HG03025 (cell line): ENCODE measurements around the gene IKZF1.
A peak's percentile ranks its signal among the peaks of the same experiment; 100 is the strongest.

Experiments
- ATAC-seq: cut with Tn5 transposase; IDR thresholded peaks from one replicate; pipeline ENCODE4 v1.9.1; 2021; ENCODE audit warnings: mild to moderate bottlenecking, moderate library complexity; ENCODE audit not compliant: unreplicated experiment, low FRiP score

Gene IKZF1

DNA sequence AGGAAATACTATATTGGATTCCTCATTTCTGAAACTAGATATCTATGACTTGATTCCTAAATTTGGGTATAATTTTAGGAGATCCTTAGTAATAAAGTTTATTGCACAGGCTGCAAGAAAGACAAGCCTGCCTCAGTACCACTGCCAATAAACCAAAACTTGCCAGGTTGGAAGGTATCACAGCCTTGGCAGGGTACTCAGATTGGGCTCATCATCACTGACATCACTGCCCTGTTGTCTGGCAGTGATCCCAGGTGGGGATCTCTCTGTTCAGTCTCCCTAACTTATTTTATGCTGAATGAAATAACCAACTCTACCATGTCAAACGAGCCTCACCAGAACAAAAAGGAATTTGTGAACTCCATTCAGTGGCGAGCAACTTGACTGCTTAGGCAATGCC, 126.8 kb downstream of the IKZF1 start:
- no peak for ATAC-seq

DNA sequence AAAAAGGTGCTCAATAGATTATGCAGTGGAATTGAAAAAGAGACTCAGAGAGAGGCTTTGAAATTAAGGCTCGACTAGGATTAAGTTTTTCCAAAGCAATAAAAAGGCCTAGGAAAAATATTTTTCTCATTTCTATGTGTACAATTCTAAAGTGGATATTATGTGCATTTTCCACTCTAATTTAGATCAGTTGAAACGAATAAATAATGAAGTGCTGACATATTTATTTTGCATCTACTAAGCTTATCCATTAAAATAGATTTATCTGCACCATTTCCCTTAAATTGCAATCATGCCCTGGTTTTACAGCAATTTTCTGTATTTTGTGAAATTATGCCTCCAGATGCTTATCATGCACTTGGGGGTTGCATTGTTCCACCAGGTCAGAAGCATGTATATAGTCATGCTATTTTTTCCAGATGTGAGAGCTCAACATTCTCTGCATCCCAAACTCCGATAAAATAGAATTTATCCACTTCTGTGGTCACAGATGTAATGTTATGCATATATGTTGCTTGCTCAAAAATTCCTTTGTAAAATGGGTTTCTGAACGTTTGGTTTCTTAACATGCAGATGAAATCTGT, 127.3 kb downstream of the IKZF1 start:
- ATAC-seq, result no peak

DNA sequence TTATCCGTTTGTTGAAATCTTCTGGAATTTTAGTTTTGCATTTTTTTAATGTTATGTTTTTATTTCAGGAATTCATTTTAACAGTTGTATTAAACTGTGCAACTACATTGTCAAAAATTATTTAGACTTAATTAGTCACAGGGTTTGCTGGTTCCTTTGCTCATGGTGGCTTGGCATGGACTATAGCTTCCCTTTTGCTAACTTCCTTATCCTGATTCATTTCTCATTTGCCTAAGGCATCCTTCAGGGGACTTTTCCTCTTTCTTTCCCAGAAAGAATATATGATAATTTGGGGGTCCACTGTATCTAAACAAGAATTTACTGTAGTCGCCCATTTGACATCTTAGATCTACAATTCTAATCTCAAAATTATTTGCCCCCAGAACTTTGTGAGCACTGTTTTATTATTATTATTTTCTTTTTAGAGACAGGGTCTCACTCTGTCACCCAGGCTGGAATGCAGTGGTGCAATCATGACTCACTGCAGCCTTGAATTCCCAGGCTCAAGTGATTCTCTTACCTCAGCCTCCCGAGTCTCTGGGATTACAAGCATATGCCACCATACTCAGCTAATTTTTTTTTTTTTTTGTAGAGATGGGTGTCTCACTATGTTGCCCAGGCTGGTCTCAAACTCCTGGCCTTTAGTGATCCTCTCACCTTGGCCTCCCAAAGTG, 131.8 kb downstream of the IKZF1 start:
- no peak for ATAC-seq

DNA sequence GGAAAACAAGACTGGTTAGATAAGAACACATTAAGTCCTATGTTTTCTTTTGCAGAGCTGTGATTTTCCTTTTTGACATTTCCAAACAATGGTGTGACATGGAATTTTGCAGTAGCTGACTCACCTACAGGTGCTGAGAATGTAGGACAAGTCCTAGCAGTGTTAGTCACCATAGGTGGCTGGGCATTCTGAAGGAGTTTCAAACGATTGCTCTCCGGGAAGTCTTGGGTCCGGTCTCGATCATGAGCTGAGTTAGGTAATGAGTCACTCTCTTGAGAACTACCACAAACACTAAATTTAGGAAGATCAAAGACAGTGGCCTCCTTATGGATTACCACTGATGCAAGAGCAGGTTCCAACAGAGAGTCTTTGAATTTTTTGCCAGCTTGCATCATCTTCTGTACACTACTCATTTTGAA, 142.0 kb downstream of the IKZF1 start:
- ATAC-seq, result no peak

DNA sequence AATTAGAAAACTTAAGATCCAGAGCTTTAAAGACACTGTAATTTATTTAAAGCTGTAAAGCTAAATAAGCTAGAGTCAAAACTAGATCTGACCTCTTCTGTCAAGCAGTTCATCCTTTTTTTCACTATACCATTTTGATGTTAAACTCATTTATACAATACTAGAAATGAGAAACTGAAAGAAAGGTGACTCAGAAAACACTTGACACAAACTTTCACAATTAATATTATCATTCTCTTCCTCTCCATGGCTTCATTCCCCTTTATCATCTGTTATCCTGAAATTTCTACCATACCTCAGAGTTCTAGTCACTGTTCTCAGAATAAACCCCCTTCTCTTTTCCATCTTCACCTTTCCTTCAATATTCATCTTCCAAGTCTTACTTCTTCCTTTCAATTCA, 144.3 kb downstream of the IKZF1 start:
- ATAC-seq, result no peak

DNA sequence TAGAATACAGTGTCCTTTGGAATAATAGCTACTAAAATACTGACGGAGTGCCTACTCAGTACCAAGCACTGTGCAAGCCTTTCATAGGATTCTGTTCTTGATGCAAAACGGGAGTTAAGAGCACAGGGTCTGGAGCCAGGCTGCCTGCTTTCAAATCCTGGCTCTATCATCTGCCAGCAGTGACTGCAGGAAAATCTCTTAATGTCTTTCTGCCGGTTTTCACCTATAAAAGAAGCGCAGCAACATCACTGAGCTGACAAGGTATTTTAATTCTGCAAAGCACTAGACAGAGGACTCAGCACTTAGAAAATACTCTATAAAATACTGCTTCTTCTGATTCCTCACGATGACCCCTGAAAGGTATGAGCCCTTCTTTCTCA, 145.0 kb downstream of the IKZF1 start:
- ATAC-seq, result no peak

DNA sequence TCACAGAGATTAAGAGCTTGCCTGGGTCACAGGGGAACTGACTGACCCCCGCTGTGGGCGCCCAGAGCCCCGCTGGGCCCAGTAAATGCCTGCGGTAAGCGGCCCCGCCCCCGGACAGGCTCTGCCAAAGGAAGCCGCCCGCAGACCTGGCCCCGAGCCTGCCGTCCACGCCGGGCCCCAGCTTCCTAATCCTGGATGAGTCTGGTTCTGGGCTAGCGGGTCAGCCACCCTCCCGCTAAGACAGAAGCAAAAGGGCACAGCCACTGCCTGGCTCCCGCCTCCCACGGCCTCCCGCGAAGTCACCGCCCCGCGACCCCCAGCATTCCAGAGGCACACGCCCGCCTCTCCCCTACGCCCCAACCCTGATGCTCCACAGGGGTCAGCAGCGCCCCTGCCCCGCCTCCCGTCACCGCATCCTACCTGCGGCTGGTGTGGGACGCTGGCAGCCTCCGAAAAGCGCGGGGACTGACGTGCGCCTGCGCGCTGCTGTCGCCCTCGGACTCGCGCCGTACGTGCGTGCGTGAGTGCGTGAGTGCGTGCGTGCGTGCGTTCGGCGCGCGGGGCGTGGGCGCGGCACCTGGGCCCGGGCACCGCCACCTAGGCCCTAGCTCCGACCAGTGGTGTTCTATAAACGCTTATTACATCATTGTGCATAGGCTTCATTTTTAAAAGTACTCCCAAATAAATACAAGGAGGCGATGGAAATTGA, 145.5 kb downstream of the IKZF1 start, which contains the start of gene FIGNL1:
Gene FIGNL1 (minus strand): TSS at position 470 of the 709 bp plus-strand sequence. CDS start 3,063 bp downstream, outside the sequence.
- ATAC-seq, result peak; percentile 92

DNA sequence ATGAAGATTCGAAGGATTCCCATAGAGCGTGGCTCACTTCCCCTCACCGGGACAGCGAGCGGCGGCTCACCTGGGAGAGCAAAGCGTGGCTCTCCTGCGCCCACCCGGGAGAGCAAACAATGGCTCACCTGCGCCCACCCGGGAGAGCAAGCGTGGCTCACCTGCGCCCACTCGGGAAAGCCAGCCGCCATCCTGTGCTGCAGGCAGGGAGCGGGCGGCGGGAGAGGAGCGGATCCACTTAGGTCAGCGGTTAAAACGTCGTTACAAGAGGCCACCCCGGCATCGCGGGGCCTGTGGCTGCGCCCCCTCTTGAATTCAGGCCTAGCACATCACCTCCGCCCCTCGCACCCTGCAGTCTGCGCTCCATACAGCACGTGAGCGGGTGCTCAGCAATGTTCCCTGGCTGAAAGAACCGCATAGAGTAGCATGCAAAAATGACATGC, 146.1 kb downstream of the IKZF1 start:
- ATAC-seq, result peak; percentile 20
